ENCODE data around the gene OTOP2.
"Not testable (repeated sequence)": the region's sequence is repeated elsewhere in the genome, so short reads cannot be mapped to it uniquely, and the experiment has no call there.

Gene OTOP2

GRCh38 chr17:74972973-74973328 is 48.9 kb downstream of the OTOP2 start:
- no peak for DNase-seq

- no peak for DNase-seq
These were observed 51.9 kb downstream of the OTOP2 start for GRCh38 chr17:74975943-74976342.

- DNase-seq: no peak
These were observed 53.7 kb downstream of the OTOP2 start for GRCh38 chr17:74977802-74978201.

- DNase-seq: no peak
These were observed 54.2 kb downstream of the OTOP2 start for GRCh38 chr17:74978240-74978639.

- no peak for DNase-seq
These were observed 55.5 kb downstream of the OTOP2 start for GRCh38 chr17:74979408-74980146.

GRCh38 chr17:74981318-74981978 is 57.4 kb downstream of the OTOP2 start:
- DNase-seq: no peak

- peak; percentile 50 for DNase-seq
These were observed 58.0 kb downstream of the OTOP2 start for GRCh38 chr17:74981979-74982662.

- not testable (repeated sequence) for DNase-seq
These were observed 58.7 kb downstream of the OTOP2 start for GRCh38 chr17:74982663-74983313.
